ENCODE results near the gene MAP4.
"Not testable (repeated sequence)": the region's sequence is repeated elsewhere in the genome, so short reads cannot be mapped to it uniquely, and the experiment has no call there.

The MAP4 gene

DNA sequence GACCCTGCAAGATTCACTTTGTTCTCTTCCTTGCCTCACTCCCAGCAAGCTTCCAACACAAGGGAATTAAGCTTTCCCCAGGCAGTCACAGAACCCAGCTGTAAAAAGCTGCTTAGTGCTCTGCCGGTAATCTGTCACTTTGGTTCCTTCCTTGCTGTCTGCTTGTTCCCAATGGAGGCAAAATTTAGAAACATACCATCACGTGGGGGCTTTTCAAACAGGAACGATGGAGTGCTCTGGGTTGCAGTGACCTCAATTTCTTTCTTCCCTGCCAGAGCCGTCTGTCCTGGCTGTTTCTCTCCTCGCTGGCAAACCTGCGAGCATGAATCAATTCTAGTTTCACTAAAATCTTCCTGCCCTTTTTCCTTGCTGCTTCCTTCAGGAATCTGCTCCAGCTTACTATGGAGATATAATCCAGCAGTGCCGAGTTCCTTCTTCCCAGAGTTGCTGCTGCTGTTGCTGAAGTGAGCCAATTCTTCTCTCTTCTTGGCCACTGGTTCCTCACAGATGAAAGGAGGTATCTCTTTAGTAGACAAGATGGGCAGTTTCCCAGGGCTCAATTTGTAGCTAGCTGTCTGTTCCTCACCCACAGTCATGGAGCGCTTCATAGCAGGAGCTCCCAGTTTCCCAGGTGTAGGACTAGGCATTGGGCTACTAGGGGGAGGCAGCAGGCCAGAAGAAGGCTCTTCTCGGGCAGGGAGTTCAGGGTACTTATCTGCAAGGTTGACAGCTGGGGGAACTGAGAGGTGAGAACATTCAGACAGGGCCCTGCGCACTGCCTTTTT is 125.2 kb downstream of the MAP4 start:
- DNase-seq, result no peak

DNA sequence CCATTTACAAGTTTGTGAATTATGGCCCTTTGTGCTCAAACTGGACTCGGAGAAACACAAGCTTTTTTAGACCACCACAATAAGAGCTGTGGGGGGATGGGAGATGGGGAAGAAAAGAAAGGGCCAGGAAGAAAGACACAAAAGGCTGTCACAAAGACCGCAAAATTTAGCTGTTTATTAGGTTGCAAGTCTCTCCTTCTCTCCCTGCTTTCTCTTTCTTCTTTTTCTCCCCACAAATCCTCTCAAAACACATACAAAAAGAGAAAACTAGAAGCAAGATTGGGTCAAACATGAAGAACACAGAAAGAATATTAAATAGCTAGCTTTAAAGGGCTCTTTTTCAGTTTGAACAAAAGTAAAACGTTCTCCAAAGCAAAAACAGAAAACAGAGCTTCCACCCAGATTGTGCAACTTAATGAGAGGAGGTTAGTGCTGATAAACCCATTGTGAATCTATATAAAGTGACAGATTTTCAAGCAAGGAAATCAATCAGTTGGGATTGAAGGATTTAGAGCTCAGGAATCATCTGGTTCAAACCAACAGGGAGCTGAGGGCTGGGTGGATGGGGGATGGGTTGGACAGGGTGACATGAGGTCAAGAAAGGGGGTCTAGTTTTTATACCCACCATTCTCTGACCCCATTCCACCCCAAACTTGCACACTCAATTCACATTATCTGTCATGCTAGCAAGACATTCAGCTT is 125.9 kb downstream of the MAP4 start:
- DNase-seq, result no peak

DNA sequence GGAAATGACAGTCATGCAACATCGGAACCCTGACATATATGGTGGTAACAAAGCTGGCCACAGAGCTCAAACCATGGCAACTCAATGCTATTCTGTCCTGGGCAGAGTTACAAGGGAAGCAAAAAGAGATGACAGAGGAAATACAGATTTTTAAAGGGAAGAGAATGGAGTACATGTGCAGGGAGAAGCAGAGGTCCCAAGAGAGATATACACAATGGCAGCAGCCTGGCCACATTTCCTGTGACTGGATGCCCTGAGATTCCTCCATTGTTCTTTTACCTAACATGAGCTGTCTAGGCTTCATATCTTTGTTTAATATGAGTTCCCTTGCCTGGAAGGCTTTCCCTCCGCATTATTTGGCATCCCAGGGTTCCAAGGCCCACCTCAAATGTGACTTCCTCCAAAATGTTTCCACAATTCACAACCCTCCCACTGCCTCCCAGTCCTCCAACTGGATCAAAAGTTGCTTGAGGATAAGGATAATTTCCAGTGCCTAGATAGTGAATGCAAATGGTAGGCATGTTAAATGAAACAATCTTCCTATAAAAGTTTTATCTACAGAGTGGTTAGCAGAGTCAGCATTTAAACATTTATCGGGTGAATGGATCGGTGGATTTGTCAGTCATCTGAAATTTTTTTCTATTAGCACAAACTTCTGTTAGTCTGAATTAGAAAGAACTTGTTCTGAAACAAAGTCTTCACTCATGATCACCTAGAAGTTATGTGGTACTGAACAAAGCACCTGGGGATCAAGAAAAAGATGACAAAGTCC is 127.0 kb downstream of the MAP4 start:
- no peak for DNase-seq

DNA sequence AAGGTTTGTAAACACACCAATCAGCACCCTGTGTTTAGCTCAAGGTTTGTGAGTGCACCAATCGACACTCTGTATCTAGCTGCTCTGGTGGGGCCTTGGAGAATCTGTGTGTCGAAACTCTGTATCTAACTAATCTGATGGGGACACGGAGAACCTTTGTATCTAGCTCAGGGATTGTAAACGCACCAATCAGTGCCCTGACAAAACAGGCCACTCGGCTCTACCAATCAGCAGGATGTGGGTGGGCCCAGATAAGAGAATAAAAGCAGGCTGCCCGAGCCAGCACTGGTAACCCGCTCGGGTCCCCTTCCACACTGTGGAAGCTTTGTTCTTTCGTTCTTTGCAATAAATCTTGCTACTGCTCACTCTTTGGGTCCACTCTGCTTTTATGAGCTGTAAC is 128.2 kb downstream of the MAP4 start:
- DNase-seq, result not testable (repeated sequence)

DNA sequence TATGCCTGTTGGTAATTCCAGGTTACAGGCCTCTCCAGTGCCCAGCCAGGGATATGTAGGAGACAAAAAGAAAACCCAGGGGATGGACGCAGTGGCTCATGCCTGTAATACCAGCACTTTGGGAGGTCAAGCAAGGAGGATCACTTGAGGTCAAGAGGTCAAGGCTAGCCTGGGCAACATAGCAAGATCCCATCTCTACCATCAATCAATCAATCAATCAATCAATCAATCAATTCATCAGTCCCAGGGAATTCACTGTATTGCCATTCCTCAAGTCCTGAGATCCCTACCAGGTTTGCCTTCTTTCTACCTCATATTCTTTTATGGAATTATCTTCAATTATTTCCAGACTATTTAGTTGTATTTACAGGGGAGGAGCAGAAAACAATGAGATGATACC is 131.0 kb downstream of the MAP4 start:
- no peak for DNase-seq

DNA sequence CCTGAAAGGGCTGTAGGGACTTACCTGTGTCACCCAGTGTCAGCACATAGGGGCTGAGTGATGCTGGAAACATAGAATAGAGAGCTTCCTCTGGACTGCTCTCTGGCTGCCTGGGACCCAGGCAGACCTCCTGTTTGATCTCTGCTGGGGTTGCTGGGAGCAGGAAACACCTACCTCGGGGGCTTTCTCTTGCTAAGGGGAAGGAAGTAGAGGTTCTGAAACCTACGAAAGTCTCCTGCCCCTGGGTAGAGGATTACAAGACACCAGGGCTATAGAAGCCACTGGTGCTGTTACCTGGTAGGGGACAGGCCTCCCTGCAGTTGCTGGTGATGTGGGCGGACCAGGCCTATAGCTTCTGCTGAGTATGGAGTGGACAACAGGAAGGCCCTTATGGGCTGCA is 131.6 kb downstream of the MAP4 start:
- DNase-seq, result no peak

DNA sequence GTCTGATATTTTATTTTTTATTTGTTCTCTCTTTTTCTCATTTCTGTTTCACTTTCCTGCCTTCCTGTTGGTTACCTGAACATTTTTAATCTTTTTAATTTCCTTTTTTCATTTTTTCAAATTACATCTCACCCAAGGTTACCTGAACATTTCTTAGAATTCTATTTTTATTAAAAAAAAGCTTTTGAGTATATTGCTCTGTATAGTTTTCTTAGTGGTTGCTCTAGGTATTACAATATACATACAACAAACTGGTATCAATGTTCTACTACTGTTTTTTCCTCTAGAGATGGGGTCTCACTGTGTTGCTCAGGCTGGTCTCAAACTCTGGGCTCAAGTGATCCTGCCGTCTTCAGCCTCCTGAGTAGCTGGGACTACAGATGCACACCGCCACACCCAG is 133.9 kb downstream of the MAP4 start:
- DNase-seq, result no peak

DNA sequence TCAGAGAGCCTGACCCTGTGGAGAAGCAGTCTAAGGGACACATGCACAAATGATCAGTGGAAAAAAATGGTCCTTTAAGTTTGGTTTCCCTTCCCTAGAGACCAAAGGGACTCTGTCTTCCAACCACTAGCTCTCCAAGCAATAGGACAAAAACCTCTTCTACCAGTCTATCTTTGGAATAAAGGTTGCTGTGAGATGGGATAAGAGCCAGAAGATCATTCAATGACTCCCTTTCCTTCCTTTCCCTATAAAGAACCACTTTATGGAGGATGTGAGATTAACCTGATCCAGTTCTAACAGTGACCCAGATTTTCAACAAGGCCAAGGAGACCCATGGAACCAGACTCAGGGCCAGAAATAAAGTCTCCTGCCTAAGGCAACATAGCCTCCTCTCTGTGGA is 138.5 kb downstream of the MAP4 start:
- DNase-seq, result no peak

DNA sequence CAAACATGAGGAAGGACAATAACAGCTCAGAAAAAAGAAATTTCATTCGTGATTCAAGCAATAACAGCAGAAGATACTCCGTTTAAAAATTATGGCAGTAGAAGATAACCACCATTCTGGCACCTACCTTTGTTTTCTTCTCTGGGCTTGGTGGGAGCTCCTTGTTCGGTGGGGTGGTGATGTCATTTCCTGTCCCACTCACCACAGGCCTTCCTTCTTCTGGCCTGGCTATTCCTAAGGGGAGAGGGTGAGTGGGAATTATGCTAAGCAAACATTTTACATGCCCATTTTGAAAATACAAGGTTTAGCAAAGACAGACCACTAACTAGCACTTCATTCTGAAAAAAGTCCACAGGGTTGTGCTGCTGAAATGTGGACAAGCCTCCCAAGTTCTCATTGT is 138.9 kb downstream of the MAP4 start:
- DNase-seq, result no peak

DNA sequence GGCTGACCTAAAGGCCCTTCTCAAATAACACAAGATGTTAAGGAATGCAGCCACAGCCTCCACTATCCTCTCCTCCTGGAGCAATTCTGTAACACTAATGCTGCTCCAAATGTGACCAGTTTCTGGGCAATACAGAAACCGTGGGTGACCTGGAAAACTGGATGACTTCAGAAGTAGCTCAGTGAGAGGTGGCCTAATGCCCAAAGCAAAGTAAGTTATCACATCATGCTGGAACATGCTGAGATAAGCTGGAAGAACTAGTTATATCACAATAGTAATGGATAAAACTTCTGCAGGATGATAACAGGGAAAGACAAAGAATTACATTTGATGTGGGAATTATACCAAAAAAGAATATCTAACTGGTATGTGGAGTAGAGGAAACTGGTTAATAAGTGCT is 141.3 kb downstream of the MAP4 start:
- DNase-seq, result no peak

DNA sequence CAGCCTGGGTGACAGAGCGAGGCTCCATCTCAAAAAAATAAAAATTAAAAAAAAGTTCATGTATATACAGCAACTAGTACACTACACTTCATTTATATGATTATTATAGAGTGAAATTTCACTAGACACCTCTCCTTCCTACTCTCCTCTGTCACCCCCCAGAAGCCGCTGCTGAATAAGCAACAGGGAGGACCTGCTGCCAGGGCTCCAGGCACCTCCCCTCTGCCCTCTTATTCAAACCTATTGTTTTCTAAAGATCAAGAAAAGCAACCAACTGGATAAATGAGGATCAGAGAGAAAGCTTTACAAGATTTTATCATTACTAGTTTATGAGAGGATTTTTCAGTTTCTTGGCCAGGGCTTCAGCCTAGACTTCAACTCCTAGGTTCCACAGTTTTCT is 141.8 kb downstream of the MAP4 start:
- DNase-seq, result no peak

DNA sequence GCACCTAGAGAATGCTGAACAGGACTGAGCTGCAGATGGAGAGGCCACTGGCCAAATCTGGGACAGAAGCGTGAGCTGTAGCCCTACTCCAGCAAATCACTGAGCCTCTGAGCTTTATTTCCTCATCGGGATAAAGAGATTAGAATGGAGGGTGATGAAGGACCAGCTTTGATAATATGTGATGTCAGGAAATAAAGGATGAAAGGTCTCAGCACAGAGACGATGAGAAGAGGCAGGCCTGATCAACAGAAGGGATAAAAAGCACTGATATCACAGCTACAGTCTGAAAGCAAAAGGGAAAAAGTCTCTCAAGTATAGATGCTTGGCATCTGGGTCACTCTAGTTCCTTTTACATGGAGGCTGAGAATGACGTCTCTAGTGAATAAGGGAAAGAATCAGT is 143.3 kb downstream of the MAP4 start:
- DNase-seq, result no peak

DNA sequence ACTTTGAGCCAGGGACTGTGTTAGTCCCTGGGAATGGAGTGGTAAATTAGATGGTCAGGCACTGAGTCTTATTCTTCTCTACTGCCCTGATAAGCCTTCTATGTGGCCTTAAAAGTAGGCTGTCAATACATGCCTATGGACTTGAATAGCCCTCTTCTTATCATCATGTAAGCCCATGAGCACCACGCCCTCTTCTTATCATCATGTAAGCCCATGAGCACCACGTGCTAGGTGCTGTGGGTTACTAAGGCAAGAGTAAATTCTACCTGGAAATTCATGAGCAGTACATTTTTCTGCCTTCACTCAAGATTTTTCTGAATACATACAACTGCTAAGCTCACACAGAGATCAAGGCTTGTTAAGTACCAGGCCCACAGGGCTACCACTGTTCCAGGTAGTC is 144.8 kb downstream of the MAP4 start:
- no peak for DNase-seq

DNA sequence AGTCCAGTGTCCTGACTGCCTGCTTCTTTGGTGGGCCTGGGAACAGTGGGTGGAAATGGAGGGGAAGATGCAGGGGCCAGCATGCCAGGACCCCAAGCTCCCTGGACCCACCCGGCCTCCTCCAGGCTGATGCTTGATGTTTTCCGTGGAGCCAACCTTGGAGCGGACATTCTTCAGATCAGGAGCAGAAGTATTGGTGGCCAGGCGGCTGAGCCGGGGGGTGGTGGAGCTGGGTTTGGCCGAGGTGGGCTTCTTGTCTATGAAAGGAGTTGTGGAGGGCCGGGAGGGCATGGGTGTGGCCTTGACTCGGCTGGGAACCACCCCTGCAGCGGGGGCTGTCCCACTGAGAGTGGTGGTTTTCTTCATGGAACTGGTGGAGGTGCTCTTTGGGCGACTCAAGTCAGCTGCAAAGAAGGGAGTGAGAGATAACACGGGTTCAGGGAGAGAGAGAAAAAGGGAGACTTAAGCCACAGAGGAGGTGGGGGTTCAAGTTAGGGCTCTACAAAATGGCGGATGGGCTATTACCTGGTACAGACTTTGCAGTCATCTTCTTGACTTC is 145.4 kb downstream of the MAP4 start:
- no peak for DNase-seq

DNA sequence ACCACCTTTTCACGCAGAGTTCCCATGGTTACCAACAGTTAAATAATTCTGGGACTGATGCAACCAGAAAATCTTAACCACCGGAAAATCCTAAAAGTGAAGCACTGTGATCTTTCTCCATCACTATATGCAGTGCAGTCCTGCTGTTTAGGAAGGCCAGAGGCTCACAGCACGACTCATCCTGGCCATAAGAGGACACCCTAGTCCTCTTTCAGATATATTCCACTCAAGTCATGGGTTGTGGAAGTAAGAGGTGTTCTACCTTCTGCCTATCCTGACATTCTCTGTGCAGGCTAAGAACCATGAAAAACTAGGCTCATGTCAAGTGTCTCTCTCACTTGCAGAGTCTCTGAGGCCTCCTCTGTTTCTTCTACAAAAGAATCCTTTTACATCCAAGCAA is 146.1 kb downstream of the MAP4 start:
- DNase-seq, result no peak

DNA sequence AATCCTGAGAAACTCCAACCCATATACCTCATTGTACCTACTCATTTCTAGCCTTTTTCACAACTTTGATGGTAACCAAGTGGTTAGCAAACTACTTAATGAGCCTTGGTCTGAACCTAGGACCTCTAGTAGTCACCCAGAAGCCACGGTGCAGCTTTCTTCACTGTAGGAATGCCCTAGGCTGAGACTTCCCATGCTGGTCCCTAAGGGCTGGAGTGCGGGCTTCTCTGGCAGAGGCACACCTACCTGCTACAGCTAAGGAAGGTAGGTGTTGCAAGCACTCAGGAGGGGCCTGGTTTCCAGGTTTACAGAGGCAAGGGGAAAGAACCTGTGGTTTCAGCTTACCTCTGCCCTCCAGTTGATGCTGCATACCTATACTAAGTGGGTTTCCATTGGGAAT is 147.9 kb downstream of the MAP4 start:
- no peak for DNase-seq

DNA sequence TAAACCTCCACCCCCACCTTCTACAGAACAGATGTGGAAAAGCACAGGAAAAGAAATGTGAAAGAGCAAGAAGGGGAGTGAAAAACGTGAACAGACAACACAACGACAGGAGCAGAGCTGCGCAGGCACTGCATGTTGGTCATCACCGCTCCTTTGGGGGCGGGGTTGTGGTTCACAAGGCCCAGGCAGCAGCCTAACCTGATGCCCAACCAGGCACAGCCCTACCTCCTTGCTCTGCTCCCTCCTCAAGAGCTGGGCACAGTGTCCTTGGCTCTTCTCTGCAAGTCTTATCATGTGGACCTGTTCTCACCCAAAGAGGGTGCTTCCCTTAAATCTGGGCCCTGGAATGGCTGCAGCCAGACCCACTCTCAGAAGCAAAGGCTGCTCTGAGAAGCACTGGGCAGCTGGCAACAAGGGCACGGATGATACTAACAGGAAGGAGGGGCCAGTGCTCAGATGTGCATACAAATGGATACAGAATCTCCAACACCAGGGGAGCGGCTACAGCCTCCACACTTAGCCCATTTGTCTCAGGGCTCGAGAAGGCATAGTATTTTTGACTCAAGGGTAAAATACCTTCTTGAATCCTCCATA is 148.7 kb downstream of the MAP4 start:
- DNase-seq, result no peak

DNA sequence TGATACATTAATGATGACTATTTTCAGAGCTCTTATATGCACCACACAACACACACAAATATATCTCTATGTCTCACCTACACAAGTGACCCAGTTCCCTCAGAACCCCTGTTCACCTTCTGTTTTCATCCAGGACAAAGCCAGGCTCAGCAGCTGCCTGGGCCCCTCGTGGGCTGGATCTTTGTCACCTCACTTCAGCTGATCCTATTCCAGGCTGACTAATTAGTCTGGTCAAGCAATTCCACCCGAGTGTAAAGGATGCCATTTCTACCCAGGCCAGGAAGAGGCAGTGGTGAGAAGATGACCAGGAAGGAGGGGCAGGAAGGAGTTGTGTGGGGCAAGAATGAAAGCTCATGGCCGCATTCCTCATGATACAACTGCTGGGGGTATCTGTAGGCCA is 151.0 kb downstream of the MAP4 start:
- DNase-seq, result no peak

DNA sequence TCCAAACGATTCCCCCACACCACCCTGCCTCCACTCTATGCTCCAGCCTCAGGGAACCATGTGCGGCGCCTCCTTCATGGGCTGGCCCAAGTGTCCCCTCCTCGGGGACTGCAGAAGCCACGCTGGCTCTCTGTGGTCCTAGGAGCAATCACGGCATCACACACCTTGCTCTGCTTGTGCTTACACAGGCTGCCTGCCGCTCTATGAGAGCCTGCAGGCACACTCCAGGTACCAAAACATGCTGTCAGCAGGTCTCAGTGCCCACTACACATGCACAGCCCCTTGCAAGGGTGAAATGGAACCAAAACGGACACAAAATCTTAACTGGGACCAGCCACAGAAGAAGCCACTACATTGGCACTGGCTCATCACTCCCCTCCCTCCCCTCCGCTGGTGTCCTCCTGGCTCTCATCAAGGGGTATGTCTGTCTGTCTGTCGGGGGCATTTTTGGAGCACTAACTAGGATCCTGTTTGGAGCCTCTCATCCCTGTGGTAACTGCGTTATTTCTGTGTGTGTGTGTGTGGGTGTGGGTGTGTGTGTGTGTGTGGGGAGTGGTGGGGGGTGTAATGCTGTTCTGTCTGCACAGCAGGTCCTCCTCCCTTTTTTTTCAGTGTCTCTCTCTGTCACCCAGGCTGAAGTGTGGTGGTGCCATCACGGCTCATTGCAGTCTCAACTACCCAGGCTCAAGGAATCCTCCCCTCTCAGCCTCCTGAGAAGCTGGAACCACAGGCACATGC is 152.7 kb downstream of the MAP4 start:
- DNase-seq, result no peak

DNA sequence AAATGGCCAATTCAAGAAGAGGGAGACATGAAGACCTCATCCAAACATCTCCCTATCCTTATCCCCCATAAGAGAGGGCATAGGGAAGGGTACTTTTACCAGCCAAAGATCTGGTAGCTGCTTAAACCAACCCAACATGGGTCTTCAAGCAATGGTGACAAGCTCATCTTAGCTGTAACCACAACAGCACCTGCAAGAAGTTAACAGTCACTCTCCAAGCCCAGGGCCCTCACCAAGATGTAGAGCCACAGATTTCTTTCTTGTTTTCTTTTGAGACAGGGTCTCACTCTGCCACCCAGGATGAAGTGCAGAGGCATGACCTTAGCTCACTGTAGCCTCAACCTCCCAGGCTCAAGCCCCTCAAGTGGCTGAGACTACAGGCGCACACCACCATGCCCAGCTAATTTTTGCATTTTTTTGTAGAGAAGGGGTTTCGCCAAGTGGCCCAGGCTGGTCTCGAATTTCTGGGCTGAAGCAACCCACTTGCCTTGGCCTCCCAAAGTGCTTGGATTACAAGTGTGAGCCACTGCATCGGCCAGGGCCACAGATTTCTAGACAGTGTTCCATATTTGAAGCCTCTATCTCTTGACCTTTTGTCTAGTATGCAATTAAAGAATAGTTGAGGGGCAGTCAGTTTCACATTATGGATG is 156.1 kb downstream of the MAP4 start:
- no peak for DNase-seq

DNA sequence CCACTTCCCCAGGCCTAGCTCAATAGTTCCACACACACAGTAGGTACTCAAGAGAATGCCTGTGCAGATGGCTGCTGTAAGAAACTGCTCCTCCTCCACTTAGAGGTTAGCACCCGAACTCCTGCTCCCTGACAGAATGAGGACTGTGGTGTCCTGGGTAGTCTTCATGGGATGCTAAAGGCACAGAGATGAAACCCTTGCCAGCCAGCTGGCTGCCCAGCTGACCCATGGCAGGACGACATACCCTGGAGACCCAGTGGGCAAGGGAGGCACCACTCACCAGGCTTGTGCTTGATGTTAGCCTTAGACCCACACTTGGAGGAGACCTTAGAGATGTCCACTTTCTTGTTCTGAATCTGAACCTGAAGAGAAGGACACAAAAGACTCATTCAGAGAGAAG is 159.1 kb downstream of the MAP4 start:
- DNase-seq, result no peak

DNA sequence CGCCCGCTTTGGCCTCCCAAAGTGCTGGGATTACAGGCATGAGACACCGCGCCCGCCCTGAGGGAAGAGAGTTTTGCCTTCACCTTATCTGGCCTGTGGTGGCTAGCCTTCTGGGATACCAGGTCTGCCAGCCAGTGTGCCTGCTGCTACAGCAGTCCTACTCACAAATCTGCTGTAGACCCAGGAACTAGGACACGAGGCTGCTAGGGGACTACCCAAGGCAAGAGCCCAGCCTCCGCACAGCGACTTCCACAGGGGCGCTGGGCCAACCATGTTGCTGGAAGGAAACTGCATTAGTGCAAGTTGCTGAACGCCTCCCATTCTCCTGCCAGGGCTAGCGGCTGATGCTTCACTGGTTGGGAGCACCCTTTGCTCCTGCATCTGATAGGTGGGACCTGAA is 159.5 kb downstream of the MAP4 start:
- DNase-seq, result no peak
